Measurements from ENCODE around the gene TAS2R3.

DNA sequence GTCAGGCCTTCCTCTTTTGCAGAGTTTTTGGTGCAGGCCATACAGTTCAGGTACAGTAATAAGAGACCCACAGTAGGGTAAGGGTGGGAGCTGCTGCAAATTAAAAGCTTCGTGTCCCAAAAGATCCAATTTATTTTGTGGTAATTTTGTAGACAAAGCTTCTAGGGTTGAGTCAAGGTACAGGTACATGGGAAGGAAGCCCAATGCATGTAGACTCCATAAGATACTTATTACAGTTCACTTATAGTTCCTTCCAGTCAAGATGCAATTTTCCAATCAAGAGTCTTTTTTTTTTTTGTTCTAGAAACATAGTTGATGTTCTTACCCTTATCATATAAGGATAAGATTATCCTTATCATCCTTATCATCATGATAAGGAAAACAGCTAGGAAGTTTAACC, 12.5 kb downstream of the TAS2R3 start, which contains the start of gene TAS2R4:
- TF ChIP-seq CTCF (conservative IDR thresholded peaks at IDR 0.05 in 1 of 2, IDR thresholded peaks at IDR 0.05 in 1 of 2; ENCODE audit: extremely low read depth in 1 of 2, insufficient read depth in 1 of 2, low read depth in 1 of 2, low read length in 2 of 2) (no peak), EZH2 (IDR thresholded peaks at IDR 0.05; ENCODE audit: borderline replicate concordance, low read length) (no peak)
